AG04450 (cell line): ENCODE data around the gene NSD2. TPM values are rescaled to one million over a fixed set of nuclear protein-coding genes. Genes with fewer than 3 reads are reported as not detected.

Source experiments
- CTCF ChIA-PET: fragments of 300-600, 350-600 bp; formaldehyde crosslinking; extraction: SDS; loops from one replicate; lab custom pipeline; 2022; ENCODE audit warnings: antibody characterized with exemption, inconsistent platforms; lab: Charles Lee
- POLR2A ChIA-PET: fragments of 350-600 bp; formaldehyde crosslinking; extraction: SDS; loops from one replicate; lab custom pipeline; 2021; ENCODE audit warnings: antibody characterized with exemption, inconsistent platforms; lab: Yijun Ruan, JAX
- DNase-seq: peaks from one replicate; pipeline ENCODE4 v3.0.0-alpha.2; 2011; ENCODE audit warnings: low read depth, low spot score
- H3K27ac ChIP-seq: one replicate; pipeline ENCODE4 v1.5.1; 2012; ENCODE audit warnings: low read depth, low read length, control low read depth
- H3K27me3 ChIP-seq: one replicate; pipeline ENCODE4 v1.6.0; 2012; ENCODE audit warnings: low read length; ENCODE audit not compliant: control insufficient read depth, insufficient read depth
- H3K4me3 ChIP-seq: 2 replicates; pipeline ENCODE4 v1.5.1; 2011; ENCODE audit warnings: mild to moderate bottlenecking, low read depth, low read length, control low read depth
- H3K9me3 ChIP-seq: 2 replicates; pipeline ENCODE4 v1.5.1; 2012; ENCODE audit warnings: low read length; ENCODE audit not compliant: control insufficient read depth, insufficient read depth
- CTCF ChIP-seq: IDR thresholded peaks from 2 replicates; pipeline ENCODE4 v1.5.1; 2011; ENCODE audit warnings: low read depth, low read length, control low read depth, inconsistent platforms
- polyA plus RNA-seq: library from polyadenylated mRNA; depleted of rRNA; stranded (reverse); fragments of >200 nt; gene quantifications from 2 replicates; pipeline ENCODE4 v1.2.3, GENCODE V29; 2011

Gene NSD2
- polyA plus RNA-seq, 1 experiment = 26.4 TPM

DNA sequence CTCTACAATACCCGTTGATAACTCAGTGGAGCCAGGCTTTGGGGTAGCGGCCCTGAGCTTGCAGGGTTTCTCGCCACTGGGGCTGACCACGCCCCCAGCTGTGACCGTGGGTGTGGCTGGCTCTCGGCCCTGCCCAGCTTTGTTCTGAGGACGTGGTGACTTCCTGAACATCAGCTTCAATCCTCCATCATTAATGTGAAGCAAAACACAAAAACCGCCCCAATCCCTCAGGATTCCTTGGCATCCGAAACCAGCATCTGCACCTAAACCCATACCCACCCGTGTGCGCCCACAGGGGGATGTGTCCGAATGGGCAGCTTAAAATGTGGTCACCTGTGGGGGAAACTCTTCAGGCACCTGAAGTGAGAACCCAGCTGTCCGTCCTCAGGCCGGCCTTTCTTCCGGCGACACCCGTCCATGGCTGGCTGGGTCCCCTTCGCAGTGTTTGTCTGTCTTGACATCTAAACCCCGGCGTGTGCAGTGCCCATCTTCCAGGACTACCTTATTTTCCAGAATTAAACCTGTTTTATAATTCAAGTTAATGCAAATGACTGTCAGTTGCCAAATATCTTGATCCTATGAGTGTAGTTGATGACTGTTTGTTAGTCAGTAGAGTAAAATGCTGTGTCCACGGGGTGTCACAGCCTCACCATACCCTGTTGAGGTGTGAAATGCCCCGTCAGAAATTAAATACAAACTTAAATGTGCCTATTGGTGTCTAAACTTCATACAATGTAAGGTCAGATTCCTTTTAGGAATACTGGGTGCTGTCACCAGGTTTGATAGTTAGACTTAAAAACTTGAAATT, 110.3 kb downstream of the NSD2 start:
- Histone ChIP-seq H3K27ac (no peak overlapping the region), H3K9me3 (no peaks in the 10 kb centered on the region; the same call in 1 of the 2 replicates), H3K27me3 (no peaks in the 10 kb centered on the region), H3K4me3 (no peak overlapping the region)
- ChIA-PET POLR2A (no interaction called here), CTCF (no interaction called here)
- no peak for TF ChIP-seq CTCF
- DNase-seq = no peak

DNA sequence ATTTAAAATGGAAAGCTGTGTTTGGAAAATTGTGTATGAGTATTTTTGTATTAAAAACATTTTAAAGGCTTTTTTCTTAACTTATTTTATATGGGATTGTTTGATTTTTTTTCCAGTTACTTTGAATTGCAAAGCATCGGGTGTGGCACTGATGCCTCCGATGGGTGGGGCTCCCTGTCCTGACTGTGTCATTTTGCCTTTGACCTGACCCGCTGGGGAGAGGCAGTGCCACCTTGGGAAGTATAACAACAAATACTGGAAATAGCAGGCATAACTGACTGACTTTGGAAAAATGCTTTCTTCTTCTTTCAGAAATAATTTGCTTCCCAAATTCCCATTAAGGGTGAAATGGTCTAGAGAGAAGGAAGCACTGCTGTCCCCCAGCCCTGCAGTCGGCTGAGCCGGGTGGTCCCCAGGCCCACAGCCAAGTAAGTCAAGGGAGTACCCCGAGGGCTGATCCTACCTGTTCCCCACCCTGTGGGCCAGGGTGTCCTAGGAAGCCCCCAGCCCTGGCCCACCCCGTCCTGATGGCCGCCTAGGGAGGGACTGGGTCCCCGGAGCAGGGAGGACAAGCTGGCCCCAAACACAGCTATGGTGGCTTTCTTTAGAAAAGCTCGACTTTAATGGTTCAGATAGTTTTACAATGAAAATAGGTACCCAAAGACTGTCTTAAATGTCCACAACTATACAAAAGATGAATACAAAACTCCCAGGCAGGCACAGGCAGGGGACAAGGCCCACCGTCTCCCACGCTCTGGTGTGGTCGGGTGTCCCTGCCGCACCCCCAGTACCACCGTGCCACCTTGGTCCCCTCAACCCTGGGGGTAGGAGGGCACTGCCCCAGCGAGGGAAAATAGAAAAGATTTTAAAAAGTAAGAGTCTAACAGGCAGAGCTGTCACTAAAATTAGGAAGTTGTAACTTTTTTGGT, 111.2 kb downstream of the NSD2 start:
- CTCF ChIA-PET = no interaction called here
- no peak for DNase-seq
- TF ChIP-seq CTCF = no peak
- Histone ChIP-seq H3K9me3 (no peaks in the 10 kb centered on the region; the same call in 1 of the 2 replicates), H3K4me3 (no peak overlapping the region), H3K27me3 (no peaks in the 10 kb centered on the region), H3K27ac (no peak overlapping the region)
- POLR2A ChIA-PET = no interaction called here

DNA sequence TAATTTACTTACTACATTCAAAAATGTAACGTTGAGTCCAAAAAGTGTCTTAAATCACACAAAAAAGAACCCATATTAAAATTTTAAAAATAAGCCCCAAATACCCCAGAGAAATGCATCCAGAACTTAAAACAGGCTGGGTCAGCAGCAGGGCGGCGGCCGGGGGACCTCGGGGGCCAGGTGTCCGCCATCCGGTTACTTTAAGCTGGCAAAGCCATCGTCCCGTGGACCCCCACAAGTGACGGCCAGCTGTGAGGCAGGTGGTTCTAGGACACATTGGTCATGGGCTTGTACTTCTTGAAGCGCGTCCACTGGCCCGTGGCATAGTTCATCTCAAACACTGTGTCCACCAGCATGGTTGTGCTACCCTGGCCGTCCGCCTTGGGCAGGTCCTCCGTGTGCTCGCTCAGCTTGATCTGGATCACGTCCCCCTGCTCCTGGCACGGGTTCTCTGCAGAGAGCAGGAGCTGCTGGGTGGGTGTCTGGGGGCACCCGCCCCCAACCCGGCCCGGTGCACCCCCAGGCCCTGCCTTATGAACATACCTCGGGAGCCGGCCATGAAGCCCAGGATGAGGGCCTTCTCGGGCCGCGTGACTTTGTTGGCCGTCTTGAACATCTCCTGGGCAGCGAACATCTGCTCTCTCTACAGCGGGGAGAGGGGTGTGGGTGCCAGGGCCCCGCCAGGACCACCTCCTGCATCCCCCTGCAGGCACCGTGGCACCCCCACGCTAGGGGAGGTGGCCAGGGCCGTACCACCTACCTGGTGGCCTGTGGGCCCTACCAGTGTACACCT, 112.1 kb downstream of the NSD2 start:
- no peaks in the 10 kb centered on the region for H3K27me3 ChIP-seq
- POLR2A ChIA-PET = no interaction called here
- no peak for TF ChIP-seq CTCF
- DNase-seq = no peak
- H3K27ac ChIP-seq = no peak overlapping the region
- no peaks in the 10 kb centered on the region; the same call in 1 of the 2 replicates for H3K9me3 ChIP-seq
- no peak overlapping the region for H3K4me3 ChIP-seq
- CTCF ChIA-PET = no interaction called here

DNA sequence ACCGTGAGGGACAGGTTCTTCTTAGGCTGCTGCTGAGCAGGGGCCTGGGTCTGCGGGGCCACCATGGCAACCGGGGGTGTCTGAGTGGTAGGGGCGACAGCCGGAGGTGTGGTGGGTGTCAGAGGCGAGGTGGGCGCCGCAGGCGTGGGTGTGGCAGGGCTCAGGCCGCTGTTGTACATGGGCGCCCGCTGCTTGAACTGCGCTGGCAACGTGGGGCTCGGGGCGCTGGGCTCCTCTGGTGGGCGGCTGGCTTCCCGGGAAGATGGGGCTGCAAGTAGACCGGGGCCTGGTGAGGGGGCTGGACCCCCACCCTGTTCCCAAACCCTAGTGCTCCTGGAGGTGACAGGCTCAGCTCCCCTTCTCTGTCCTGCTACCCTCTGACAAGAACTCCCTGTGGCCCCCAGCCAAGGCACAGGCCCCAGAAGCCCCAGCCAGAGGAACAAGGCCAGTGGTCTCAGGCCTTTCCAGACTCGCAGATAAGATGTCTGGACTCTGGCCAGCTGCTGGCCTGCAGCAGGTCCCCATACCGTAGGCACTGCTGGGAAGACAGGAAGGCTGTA, 112.7 kb downstream of the NSD2 start:
- Histone ChIP-seq H3K9me3 (no peaks in the 10 kb centered on the region; the same call in 1 of the 2 replicates), H3K4me3 (no peak overlapping the region), H3K27ac (no peak overlapping the region), H3K27me3 (no peaks in the 10 kb centered on the region)
- no peak for DNase-seq
- no peak for TF ChIP-seq CTCF
- POLR2A ChIA-PET = no interaction called here
- CTCF ChIA-PET = no interaction called here
